Parathyroid adenoma (tissue), 2 donors: ENCODE results near the gene PGAP1.

Experiments used
- H2AFZ ChIP-seq: fragments of 300-600 bp; sonication (generic); one replicate; pipeline ENCODE4 v1.7.0; 2017; ENCODE audit warnings: antibody characterized with exemption, mild to moderate bottlenecking
- H3K27ac ChIP-seq: fragments of 300-600 bp; sonication (generic); one replicate; pipeline ENCODE4 v1.7.0; 2017
- H3K27me3 ChIP-seq: fragments of 300-600 bp; sonication (generic); one replicate; pipeline ENCODE4 v1.7.0; 2017; ENCODE audit warnings: low read length; ENCODE audit not compliant: control insufficient read depth, insufficient read depth
- H3K36me3 ChIP-seq: fragments of 300-600 bp; sonication (generic); one replicate; pipeline ENCODE4 v1.7.0; 2017; ENCODE audit warnings: low read length; ENCODE audit not compliant: control insufficient read depth, insufficient read depth
- H3K4me1 ChIP-seq: fragments of 300-600 bp; sonication (generic); one replicate; pipeline ENCODE4 v1.7.0; 2017; ENCODE audit warnings: control low read depth
- H3K4me2 ChIP-seq: fragments of 300-600 bp; sonication (generic); one replicate; pipeline ENCODE4 v1.7.0; 2017; ENCODE audit warnings: low read length
- H3K4me3 ChIP-seq: fragments of 300-600 bp; sonication (generic); one replicate; pipeline ENCODE4 v1.7.0; 2017; ENCODE audit warnings: low read depth, low read length
- H3K79me2 ChIP-seq: fragments of 300-600 bp; sonication (generic); one replicate; pipeline ENCODE4 v1.7.0; 2017; ENCODE audit warnings: control low read depth
- H3K9ac ChIP-seq: fragments of 300-600 bp; sonication (generic); one replicate; pipeline ENCODE4 v1.7.0; 2017; ENCODE audit warnings: mild to moderate bottlenecking
- H3K9me3 ChIP-seq: fragments of 300-600 bp; sonication (generic); one replicate; pipeline ENCODE4 v1.7.0; 2017; ENCODE audit warnings: low read length; ENCODE audit not compliant: control insufficient read depth
- TF ChIP-seq, protein P1 (sequence below): fragments of 300-600 bp; sonication (generic); IDR thresholded peaks from one replicate; pipeline ENCODE4 v1.7.0; 2017; ENCODE audit warnings: antibody characterized with exemption, mild to moderate bottlenecking
- donor health status: primary hyperparathyroidism.

The PGAP1 gene

GRCh38 chr2:196954001-196954400, 27.5 kb upstream of the PGAP1 start:
- no peak overlapping the region for H3K4me3 ChIP-seq
- H3K27me3 ChIP-seq: no peaks in the 10 kb centered on the region
- no peaks in the 10 kb centered on the region for H3K36me3 ChIP-seq
- H2AFZ ChIP-seq: no peak overlapping the region
- no peak overlapping the region for H3K27ac ChIP-seq
- H3K9me3 ChIP-seq: no peaks in the 10 kb centered on the region
- H3K4me1 ChIP-seq: no peaks in the 10 kb centered on the region
- no peak overlapping the region for H3K4me2 ChIP-seq
- no peak overlapping the region for H3K9ac ChIP-seq
- TF ChIP-seq, protein P1, sequence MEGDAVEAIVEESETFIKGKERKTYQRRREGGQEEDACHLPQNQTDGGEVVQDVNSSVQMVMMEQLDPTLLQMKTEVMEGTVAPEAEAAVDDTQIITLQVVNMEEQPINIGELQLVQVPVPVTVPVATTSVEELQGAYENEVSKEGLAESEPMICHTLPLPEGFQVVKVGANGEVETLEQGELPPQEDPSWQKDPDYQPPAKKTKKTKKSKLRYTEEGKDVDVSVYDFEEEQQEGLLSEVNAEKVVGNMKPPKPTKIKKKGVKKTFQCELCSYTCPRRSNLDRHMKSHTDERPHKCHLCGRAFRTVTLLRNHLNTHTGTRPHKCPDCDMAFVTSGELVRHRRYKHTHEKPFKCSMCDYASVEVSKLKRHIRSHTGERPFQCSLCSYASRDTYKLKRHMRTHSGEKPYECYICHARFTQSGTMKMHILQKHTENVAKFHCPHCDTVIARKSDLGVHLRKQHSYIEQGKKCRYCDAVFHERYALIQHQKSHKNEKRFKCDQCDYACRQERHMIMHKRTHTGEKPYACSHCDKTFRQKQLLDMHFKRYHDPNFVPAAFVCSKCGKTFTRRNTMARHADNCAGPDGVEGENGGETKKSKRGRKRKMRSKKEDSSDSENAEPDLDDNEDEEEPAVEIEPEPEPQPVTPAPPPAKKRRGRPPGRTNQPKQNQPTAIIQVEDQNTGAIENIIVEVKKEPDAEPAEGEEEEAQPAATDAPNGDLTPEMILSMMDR: no peak
- no peaks in the 10 kb centered on the region for H3K79me2 ChIP-seq

DNA sequence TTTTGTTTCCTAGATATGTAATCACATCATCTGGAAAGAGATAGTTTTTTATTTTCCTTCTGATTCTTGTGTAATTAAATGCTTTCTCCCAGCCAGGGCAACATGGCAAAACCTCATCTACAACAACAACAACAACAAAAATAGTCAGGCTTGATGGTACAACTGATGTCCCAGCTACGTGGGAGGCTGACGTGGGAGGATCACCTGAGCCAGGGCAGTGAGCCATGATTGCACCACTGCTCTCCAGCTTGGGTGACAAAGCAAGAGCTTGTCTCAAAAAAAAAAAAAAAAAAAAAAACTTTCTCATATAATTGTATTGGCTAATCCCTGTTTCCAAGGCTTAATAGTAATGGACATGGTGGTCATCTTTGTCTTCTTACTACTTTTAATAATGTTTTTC, 26.4 kb upstream of the PGAP1 start:
- Histone ChIP-seq H3K9me3 (no peaks in the 10 kb centered on the region), H3K27me3 (no peaks in the 10 kb centered on the region), H3K4me1 (no peaks in the 10 kb centered on the region), H3K4me3 (no peak overlapping the region), H3K79me2 (no peaks in the 10 kb centered on the region), H3K9ac (no peak overlapping the region), H3K27ac (no peak overlapping the region), H2AFZ (no peak overlapping the region), H3K36me3 (no peaks in the 10 kb centered on the region), H3K4me2 (no peak overlapping the region)
- TF ChIP-seq, protein P1: no peak

DNA sequence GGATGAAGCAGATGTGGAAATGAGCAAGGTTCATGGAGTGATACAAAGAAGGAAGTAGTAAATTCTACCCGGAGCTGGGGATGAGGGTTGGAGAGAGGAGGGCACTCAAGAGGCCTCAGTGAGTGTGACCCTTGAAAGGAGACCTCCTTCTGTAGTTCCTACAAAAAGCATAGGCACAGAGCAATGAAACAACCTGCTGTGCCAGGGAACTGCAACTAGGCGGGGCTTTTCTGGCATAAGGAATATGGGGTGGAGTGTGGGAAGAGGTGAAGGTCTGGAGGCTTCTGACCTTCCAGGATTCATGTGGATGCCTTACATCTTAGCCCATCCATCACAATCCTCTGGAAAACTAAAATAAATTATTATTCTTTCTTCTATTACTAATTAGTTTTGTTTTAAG, 25.5 kb upstream of the PGAP1 start:
- no peaks in the 10 kb centered on the region for H3K36me3 ChIP-seq

GRCh38 chr2:196949116-196949515, 22.6 kb upstream of the PGAP1 start:
- no peaks in the 10 kb centered on the region for H3K36me3 ChIP-seq
- no peaks in the 10 kb centered on the region for H3K4me1 ChIP-seq
- H3K9me3 ChIP-seq: no peaks in the 10 kb centered on the region
- no peaks in the 10 kb centered on the region for H3K79me2 ChIP-seq
- TF ChIP-seq, protein P1: no peak
- H3K27ac ChIP-seq: no peak overlapping the region
- no peak overlapping the region for H3K4me2 ChIP-seq
- no peaks in the 10 kb centered on the region for H3K27me3 ChIP-seq
- no peak overlapping the region for H2AFZ ChIP-seq
- no peak overlapping the region for H3K9ac ChIP-seq
- H3K4me3 ChIP-seq: no peak overlapping the region

More for the DNA sequence above, 25.5 kb upstream of the PGAP1 start:
- Histone ChIP-seq H2AFZ (no peak overlapping the region), H3K79me2 (no peaks in the 10 kb centered on the region), H3K27me3 (no peaks in the 10 kb centered on the region), H3K4me1 (no peaks in the 10 kb centered on the region), H3K4me3 (no peak overlapping the region), H3K9ac (no peak overlapping the region), H3K9me3 (no peaks in the 10 kb centered on the region), H3K4me2 (no peak overlapping the region), H3K27ac (no peak overlapping the region)
- TF ChIP-seq, protein P1: no peak

GRCh38 chr2:196944570-196944969, 18.1 kb upstream of the PGAP1 start:
- Histone ChIP-seq H3K79me2 (no peaks in the 10 kb centered on the region), H3K9me3 (no peaks in the 10 kb centered on the region), H3K9ac (no peak overlapping the region), H2AFZ (no peak overlapping the region), H3K27ac (no peak overlapping the region), H3K27me3 (no peaks in the 10 kb centered on the region), H3K4me2 (no peak overlapping the region), H3K4me1 (no peaks in the 10 kb centered on the region), H3K36me3 (no peaks in the 10 kb centered on the region), H3K4me3 (no peak overlapping the region)
- TF ChIP-seq, protein P1: no peak
